ENCODE measurements around the gene PNPLA3. TPM values are rescaled to one million over a fixed set of nuclear protein-coding genes. Genes with fewer than 3 reads are reported as not detected.

Gene PNPLA3
- total RNA-seq, 2 donors from 2014 or later = 0.16 TPM; not detected in 1

GRCh38 chr22:43923191-43923590 is 414 bp upstream of the PNPLA3 start:
- no peak for DNase-seq (ENCODE audit: low spot score)
- Histone ChIP-seq H3K27ac (no peak overlapping the region), H3K4me3 (peak overlapping the region; percentile 54 to 68), H3K4me1 (peaks cover 0 to 16% of the 10 kb centered on the region in 2 donors), H3K27me3 (no peaks in the 10 kb centered on the region), H3K9me3 (no peaks in the 10 kb centered on the region), H3K36me3 (no peaks in the 10 kb centered on the region)
- no peak for TF ChIP-seq CTCF (IDR thresholded peaks at IDR 0.05)

- no peak overlapping the region for H3K27ac ChIP-seq
- no peak for TF ChIP-seq CTCF (IDR thresholded peaks at IDR 0.05)
- no peak overlapping the region for H3K4me3 ChIP-seq
- H3K36me3 ChIP-seq = no peaks in the 10 kb centered on the region
- H3K27me3 ChIP-seq = no peaks in the 10 kb centered on the region
- no peaks in the 10 kb centered on the region for H3K9me3 ChIP-seq
- peaks cover 0 to 16% of the 10 kb centered on the region in 2 donors for H3K4me1 ChIP-seq
- DNase-seq (ENCODE audit: low spot score) = no peak
These were observed 1.3 kb downstream of the PNPLA3 start for GRCh38 chr22:43924877-43925276.

GRCh38 chr22:43925433-43926348 is 2.1 kb downstream of the PNPLA3 start:
- Histone ChIP-seq H3K9me3 (no peaks in the 10 kb centered on the region), H3K27me3 (no peaks in the 10 kb centered on the region), H3K27ac (no peak overlapping the region), H3K4me1 (peaks cover 0 to 16% of the 10 kb centered on the region in 2 donors), H3K36me3 (no peaks in the 10 kb centered on the region), H3K4me3 (no peak overlapping the region)
- DNase-seq (ENCODE audit: low spot score) = no peak
- no peak for TF ChIP-seq CTCF (IDR thresholded peaks at IDR 0.05)

GRCh38 chr22:43926349-43926710 is 2.7 kb downstream of the PNPLA3 start:
- Histone ChIP-seq H3K27ac (no peak overlapping the region), H3K4me1 (peaks cover 0 to 16% of the 10 kb centered on the region in 2 donors), H3K36me3 (no peaks in the 10 kb centered on the region), H3K4me3 (no peak overlapping the region), H3K27me3 (no peaks in the 10 kb centered on the region), H3K9me3 (no peaks in the 10 kb centered on the region)
- DNase-seq (ENCODE audit: low spot score) = no peak
- TF ChIP-seq CTCF (IDR thresholded peaks at IDR 0.05) = no peak

GRCh38 chr22:43928468-43928867 is 4.9 kb downstream of the PNPLA3 start:
- H3K36me3 ChIP-seq = no peaks in the 10 kb centered on the region
- no peaks in the 10 kb centered on the region for H3K9me3 ChIP-seq
- DNase-seq (ENCODE audit: low spot score) = no peak
- no peak overlapping the region for H3K4me3 ChIP-seq
- peaks cover 0 to 10% of the 10 kb centered on the region in 2 donors for H3K4me1 ChIP-seq
- H3K27me3 ChIP-seq = no peaks in the 10 kb centered on the region
- no peak overlapping the region for H3K27ac ChIP-seq
- TF ChIP-seq CTCF (IDR thresholded peaks at IDR 0.05) = no peak
